Duodenal mucosa (tissue), 2 donors: Measurements from ENCODE around the gene VSIG2.
A peak's percentile ranks its signal among the peaks of the same experiment; 100 is the strongest.

Experiments used
- H3K27ac ChIP-seq: one replicate; pipeline ENCODE4 v1.7.0; 2013; ENCODE audit warnings: low read depth, low read length
- H3K27me3 ChIP-seq, 2 donors: one replicate each; pipeline ENCODE4 v1.7.0; 2013; ENCODE audit warnings: low read length in 2 of 2, control low read depth in 1 of 2; ENCODE audit not compliant: insufficient read depth in 2 of 2, control insufficient read depth in 1 of 2
- H3K36me3 ChIP-seq, 2 donors: one replicate each; pipeline ENCODE4 v1.7.0; 2013; ENCODE audit warnings: low read length in 2 of 2, control low read depth in 1 of 2; ENCODE audit not compliant: insufficient read depth in 2 of 2, control insufficient read depth in 1 of 2
- H3K4me1 ChIP-seq, 2 donors: one replicate each; pipeline ENCODE4 v1.7.0; 2013; ENCODE audit warnings: low read length in 2 of 2, control low read depth in 1 of 2; ENCODE audit not compliant: insufficient read depth in 2 of 2, control insufficient read depth in 1 of 2
- H3K4me3 ChIP-seq, 2 donors: one replicate each; pipeline ENCODE4 v1.7.0; 2013; ENCODE audit warnings: low read length in 2 of 2, low read depth in 1 of 2
- H3K9ac ChIP-seq, 2 donors: one replicate each; pipeline ENCODE4 v1.7.0; 2013; ENCODE audit warnings: low read length in 2 of 2, low read depth in 1 of 2
- H3K9me3 ChIP-seq, 2 donors: one replicate each; pipeline ENCODE4 v1.7.0; 2013; ENCODE audit warnings: low read length in 2 of 2, control low read depth in 1 of 2; ENCODE audit not compliant: control insufficient read depth in 1 of 2

Gene VSIG2

GRCh38 chr11:124763156-124763947, 11.3 kb upstream of the VSIG2 start:
- peak overlapping the region; percentile 43 to 59 for H3K9ac ChIP-seq
- peaks cover 32 to 33% of the 10 kb centered on the region in 2 donors for H3K4me1 ChIP-seq
- peaks cover 0 to 5% of the 10 kb centered on the region in 2 donors for H3K36me3 ChIP-seq
- peak overlapping the region; percentile 77 to 89 for H3K4me3 ChIP-seq
- no peak overlapping the region for H3K27ac ChIP-seq
- H3K9me3 ChIP-seq: no peaks in the 10 kb centered on the region
- H3K27me3 ChIP-seq: peaks cover 14 to 33% of the 10 kb centered on the region in 2 donors

- no peaks in the 10 kb centered on the region for H3K9me3 ChIP-seq
- H3K4me1 ChIP-seq: peaks cover 32 to 37% of the 10 kb centered on the region in 2 donors
- peak overlapping the region; percentile 36 for H3K27ac ChIP-seq
- H3K4me3 ChIP-seq: peak overlapping the region; percentile 77 to 89
- H3K27me3 ChIP-seq: peaks cover 14 to 33% of the 10 kb centered on the region in 2 donors
- peaks cover 0 to 3% of the 10 kb centered on the region in 2 donors for H3K36me3 ChIP-seq
- peak overlapping the region; percentile 43 to 59 for H3K9ac ChIP-seq
Observed at GRCh38 chr11:124762624-124763155, 10.6 kb upstream of the VSIG2 start.

- Histone ChIP-seq H3K36me3 (no peaks in the 10 kb centered on the region), H3K4me1 (peaks cover 32 to 37% of the 10 kb centered on the region in 2 donors), H3K4me3 (peak within 1 kb of the TSS; percentile 77 to 89), H3K27ac (peak within 1 kb of the TSS; percentile 58), H3K9me3 (no peaks in the 10 kb centered on the region), H3K27me3 (peaks cover 14 to 37% of the 10 kb centered on the region in 2 donors), H3K9ac (peak within 1 kb of the TSS; percentile 43 to 59)
Observed at GRCh38 chr11:124762105-124762623, 10.1 kb upstream of the VSIG2 start, which contains the start of gene ESAM. Gene ESAM (minus strand): TSS chr11:124762290. CDS start chr11:124762154, 136 bp downstream.

DNA sequence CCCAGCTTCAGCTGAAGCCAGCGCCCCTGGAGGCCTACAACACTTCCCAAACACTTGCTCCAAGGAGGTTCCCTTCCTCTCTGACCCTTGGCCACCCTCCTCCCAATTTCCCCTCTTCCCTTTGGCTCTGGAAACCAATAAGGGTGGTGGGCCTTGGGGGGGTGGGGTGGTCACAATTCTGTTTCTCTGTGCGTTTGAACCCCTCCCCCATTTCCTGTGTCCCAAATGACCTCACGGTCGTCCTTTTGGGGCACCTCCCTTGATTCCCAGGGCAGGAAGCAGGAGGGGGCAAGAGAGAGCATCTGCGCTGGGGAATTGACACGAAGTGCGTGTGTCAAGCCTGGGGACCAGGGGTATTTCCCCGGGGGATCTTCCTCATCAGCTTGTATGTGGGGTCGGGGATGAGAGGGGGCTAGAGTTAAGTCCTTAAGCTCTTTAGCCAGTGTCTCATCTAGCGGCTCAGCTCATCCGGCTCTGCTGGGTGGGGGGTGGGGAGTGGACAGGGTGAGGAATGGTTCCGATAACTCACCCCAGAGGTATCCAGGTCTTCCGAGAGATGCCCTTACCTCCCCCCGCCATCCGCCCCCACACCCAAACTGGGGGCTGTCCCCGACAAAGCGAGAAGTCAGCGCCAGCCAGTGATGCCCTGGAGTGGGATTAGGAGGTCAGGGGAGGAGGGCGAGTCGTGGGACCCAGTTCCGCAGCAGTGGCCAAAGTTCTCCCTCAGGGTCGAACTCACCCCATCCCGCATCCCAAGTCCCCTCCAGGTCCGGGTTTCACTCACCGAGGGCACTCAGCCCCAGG, 9.4 kb upstream of the VSIG2 start:
- H3K9ac ChIP-seq: peak overlapping the region; percentile 32 to 38

DNA sequence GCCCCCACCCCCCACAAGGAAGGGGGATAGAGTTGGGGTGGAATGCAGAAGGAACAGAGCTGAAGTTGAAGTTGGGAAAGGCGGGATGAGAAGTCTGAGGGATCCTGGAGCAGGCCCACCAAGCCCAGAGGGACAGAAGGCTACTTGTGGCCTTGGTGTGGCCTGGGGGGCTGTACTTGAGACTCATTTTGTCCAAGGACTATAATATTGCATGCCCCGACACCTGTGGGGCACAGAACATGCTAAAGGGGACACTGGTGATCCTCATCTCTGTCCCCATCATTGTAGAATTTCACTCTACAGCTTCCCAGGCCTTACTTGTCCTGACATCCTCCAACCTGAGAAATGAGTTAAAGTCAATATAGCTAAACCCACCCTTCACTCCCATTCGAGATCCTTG, 8.8 kb upstream of the VSIG2 start:
- no peaks in the 10 kb centered on the region for H3K36me3 ChIP-seq
- peaks cover 32 to 37% of the 10 kb centered on the region in 2 donors for H3K4me1 ChIP-seq
- H3K9ac ChIP-seq: no peak overlapping the region
- H3K27me3 ChIP-seq: peaks cover 14 to 47% of the 10 kb centered on the region in 2 donors
- H3K4me3 ChIP-seq: peak overlapping the region; percentile 77 to 89
- H3K9me3 ChIP-seq: no peaks in the 10 kb centered on the region
- no peak overlapping the region for H3K27ac ChIP-seq

More for the DNA sequence above, 9.4 kb upstream of the VSIG2 start:
- Histone ChIP-seq H3K4me1 (peaks cover 32 to 37% of the 10 kb centered on the region in 2 donors), H3K27me3 (peaks cover 14 to 43% of the 10 kb centered on the region in 2 donors), H3K4me3 (peak overlapping the region; percentile 77 to 89), H3K9me3 (no peaks in the 10 kb centered on the region), H3K27ac (peak overlapping the region; percentile 58), H3K36me3 (no peaks in the 10 kb centered on the region)

GRCh38 chr11:124760205-124760652, 8.2 kb upstream of the VSIG2 start:
- Histone ChIP-seq H3K36me3 (no peaks in the 10 kb centered on the region), H3K27ac (peak overlapping the region; percentile 44), H3K4me1 (peaks cover 32 to 37% of the 10 kb centered on the region in 2 donors), H3K9me3 (no peaks in the 10 kb centered on the region), H3K4me3 (peak overlapping the region in 1 of 2 donors; percentile 77), H3K9ac (no peak overlapping the region), H3K27me3 (peaks cover 14 to 47% of the 10 kb centered on the region in 2 donors)

GRCh38 chr11:124759266-124760204, 7.5 kb upstream of the VSIG2 start:
- Histone ChIP-seq H3K9me3 (no peaks in the 10 kb centered on the region), H3K9ac (no peak overlapping the region), H3K27me3 (peaks cover 14 to 47% of the 10 kb centered on the region in 2 donors), H3K4me1 (peaks cover 32 to 36% of the 10 kb centered on the region in 2 donors), H3K36me3 (no peaks in the 10 kb centered on the region), H3K4me3 (peak overlapping the region; percentile 29 to 60), H3K27ac (peak overlapping the region; percentile 44)

DNA sequence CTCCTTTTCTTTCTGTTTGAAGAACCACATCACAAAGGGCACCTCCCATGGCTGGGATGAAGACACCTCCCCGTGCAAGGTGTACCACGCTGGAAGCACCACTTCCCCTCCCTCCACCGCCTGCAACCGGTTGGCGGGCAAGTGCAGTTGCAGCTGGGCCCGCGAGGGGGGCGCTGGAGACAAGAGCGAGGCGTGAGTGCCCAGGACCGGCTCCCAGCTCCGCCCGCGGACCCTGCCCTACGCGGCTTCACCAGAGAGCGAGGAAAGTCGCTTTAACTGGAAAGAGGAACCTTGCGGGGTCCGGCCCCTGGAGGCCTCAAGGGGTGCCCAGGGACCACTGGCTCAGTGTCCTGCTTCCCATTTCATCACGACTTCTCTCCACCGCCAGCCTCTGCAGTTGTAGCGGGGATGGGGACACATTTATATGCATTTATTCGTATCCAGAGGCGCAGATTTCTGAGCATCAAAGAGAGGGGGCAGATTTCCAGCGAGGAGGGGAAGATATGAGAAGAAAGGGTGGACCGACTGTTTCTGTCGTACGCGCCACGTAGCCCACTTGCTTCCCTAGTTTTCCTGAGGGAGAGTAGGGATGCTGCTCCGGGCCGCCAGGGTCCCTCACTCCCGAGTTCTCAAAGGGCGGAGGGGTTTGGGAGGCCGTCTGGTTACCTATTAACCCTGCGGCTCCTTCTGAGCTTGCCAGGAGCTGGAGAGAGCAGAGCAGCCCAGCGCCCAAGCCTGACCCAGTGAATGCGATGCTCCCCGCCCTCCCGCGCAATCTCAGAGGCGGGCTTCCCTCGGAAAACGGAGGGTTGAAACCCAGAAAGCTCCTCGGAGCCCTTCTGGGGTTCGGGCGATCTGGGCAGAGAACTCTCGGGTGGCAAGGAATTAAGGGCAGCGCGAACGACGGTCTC, 6.6 kb upstream of the VSIG2 start:
- no peak overlapping the region for H3K9ac ChIP-seq

More for the DNA sequence above, 6.6 kb upstream of the VSIG2 start:
- H3K36me3 ChIP-seq: no peaks in the 10 kb centered on the region
- peak overlapping the region; percentile 36 for H3K27ac ChIP-seq
- H3K4me1 ChIP-seq: peaks cover 25 to 27% of the 10 kb centered on the region in 2 donors
- H3K4me3 ChIP-seq: peak overlapping the region; percentile 29 to 60
- H3K9me3 ChIP-seq: no peaks in the 10 kb centered on the region
- peaks cover 14 to 47% of the 10 kb centered on the region in 2 donors for H3K27me3 ChIP-seq
